HG02763 (cell line): ENCODE data around the gene RNF223.
"Not testable (repeated sequence)": the region's sequence is repeated elsewhere in the genome, so short reads cannot be mapped to it uniquely, and the experiment has no call there.

ENCODE experiments used
- ATAC-seq: cut with Tn5 transposase; IDR thresholded peaks from one replicate; pipeline ENCODE4 v1.9.1; 2021; ENCODE audit warnings: mild to moderate bottlenecking, moderate library complexity; ENCODE audit not compliant: unreplicated experiment

Gene RNF223

DNA sequence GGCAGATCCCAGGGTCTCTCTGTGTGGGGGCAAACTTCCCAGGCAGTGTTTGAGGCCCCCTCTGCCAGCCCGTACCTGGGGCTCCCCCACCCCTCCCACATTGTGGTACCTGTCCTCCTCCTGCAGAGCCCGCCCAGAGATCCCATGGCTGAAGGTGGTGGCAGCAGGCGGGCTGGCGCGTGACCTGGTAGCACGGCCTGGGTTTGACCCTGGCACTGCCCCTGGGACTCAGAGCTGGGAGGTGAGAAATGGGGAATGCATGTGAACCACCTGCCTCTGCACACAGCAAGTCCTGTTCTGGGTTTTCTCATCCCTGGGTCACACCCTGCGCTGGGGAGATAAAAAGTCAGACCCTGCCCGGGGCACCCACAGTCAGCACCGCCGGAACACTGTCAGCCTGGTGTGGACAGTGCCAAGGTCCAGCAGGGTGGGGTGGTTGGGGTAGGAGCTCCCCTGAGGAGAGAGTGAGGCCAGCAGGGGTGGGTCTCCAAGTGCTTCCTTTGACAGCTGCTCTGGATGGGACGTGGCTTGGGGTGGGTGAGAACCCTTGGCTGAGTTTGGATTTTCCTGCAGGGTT is 42.4 kb downstream of the RNF223 start:
- ATAC-seq: no peak

GRCh38 chr1:1030867-1031658 is 43.0 kb downstream of the RNF223 start:
- ATAC-seq: not testable (repeated sequence)

GRCh38 chr1:1027791-1028190 is 46.3 kb downstream of the RNF223 start:
- ATAC-seq: no peak

GRCh38 chr1:1026599-1027413 is 47.3 kb downstream of the RNF223 start:
- ATAC-seq: no peak

DNA sequence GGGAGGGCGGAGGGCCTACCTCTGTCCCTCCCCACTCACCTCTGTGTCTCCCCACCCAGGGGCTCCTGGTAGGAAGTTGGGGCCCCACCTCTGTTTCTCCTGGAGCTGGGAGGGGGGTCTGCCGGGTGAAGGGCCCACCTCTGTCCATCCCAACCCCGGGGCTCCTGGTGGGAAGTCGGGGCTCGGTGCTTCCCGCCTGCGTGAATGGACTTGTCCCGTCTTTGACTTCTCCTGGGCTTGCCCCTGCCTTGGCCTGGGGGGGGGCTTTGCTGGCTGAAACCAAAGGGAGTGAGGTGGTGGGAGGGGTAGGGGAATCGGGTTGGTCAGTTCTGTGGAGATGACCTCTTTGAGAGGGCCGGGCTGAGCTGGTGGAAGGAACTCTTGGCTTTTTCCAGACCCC is 48.4 kb downstream of the RNF223 start:
- ATAC-seq: no peak

DNA sequence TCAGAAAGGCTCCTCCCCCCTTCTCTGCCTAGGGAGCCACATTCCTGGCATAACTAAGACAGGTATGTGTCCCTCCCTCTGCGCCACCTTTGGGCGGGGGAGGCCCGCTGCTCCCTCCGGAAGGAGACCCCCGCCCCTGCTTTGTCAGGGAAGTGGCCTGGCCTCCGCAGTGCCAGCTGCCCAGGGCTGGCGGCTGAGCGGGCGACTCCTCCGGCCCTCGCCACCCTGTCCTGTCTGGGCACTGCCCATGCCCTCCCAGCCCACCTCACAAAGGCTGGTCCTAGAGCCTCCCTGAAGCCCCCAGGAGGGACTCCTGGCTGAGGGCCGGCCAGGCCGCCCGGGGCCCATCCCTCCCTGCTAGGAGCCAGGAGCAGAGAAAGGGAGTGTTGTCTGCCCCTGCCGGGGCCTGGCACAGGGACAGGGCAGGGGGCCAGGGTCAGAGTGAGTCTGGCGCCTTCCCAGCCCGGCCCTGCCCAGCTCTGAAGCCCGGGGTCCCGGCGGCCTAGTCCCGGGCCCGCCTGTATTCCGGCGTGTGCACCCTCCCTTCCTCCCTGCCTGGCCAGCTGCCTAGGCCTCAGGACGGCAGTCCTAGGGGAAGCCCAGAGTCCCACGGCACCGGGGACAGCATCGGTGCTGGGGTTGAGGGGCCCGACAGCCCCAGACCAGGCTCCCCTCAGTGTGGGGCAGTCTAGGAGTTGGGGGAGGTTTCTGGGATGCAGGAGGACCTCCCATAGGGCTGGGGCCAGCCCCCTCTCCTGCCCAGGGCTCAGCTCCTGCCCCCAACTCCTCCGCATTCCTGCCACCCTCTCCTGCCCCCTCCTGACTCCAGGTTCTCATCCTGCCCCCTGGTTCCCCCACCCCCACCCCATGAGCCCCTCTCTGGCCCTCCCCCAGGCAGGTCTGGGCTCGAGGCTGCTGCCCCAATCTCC is 49.1 kb downstream of the RNF223 start:
- no peak for ATAC-seq

GRCh38 chr1:1024149-1024770 is 49.8 kb downstream of the RNF223 start:
- no peak for ATAC-seq

DNA sequence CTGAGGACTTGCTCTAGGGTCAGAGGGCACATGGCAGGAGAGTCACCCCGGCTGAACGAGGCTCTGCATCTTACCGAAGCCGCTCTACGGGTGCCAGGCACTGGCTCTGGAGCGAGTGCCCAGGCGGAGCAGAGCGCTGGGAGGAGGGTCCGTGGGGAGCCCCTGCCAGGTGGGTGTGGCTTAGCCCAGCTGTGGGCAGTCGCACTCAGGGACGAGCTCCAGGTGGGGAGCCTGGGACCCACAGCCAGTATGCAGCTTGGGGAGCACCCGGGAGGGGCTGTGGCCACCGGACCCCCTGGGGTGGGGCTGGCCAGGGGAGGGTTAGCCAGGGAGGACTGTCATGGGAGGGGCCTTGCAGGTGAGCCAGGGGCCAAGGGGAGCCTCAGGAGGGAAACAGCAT is 50.4 kb downstream of the RNF223 start:
- no peak for ATAC-seq

GRCh38 chr1:1022302-1023009 is 51.6 kb downstream of the RNF223 start:
- ATAC-seq: no peak

DNA sequence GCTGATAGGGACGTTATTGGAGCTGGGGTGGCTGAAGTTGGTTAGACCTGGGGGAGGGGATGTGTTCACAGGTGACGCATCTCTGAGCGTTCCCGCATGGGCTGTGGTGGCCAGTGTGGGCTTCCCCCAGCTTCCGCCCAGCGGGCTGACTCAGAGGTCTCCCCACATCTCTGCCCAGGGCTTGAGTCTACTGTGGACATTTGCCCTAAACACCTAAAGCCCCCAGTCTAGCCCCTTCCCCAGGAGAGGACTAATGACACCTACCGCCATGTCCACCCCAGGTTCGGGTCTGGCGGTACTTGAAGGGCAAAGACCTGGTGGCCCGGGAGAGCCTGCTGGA is 52.2 kb downstream of the RNF223 start:
- ATAC-seq: no peak

DNA sequence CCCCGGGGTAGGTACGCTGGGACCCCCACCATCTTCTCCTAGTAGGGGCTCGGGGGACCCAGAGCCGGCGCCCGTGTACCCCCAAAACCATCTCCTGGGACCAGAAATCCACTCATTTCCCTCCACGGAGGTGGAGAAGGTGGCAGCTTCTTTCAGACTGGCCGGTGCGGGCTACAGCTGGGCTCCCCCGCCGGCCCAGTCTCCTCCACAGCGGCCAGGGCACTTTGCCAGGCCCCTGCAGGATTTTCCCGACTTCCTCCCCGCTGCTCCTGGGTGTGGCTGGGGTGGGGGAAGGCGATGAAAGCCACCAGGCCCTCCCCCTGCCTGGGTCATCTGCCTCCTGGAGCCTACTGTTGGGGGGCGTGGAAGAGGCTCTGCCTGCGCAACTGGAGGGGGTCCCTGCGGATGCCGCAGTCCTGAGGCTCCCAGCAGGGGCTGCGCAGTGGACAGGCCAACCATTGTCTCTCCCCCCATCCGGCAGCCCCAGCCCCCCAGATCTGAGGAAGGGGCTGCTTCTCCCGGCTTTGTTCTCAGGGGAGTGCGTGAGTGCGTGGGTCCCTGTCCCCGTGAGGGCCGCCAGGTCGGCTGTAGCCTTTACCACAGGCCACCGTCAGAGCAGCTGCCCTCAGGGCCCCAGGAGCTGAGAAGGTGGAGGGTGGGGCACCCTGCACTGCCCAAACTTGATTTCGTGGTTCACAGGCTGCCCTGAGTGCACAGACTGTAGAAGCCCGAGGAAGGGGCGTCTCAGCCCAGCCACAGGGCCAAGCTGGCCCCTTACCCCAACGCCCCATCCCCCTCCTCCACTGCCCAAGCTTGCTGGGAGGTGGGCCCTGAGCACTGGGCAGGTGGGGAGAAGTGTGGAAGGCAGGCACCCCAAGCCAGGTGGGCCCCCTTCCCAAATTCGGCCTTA is 52.8 kb downstream of the RNF223 start:
- no peak for ATAC-seq
